H1 (cell line): ENCODE measurements around the gene DGKH. TPM values are rescaled to one million over a fixed set of nuclear protein-coding genes. Genes with fewer than 3 reads are reported as not detected.

Experiments
- CTCF ChIA-PET: fragments of 300-600 bp; sonication (Branson Sonifier 250); formaldehyde crosslinking; loops from one replicate; lab custom pipeline; 2021; ENCODE audit not compliant: partially characterized antibody; lab: Charles Lee
- POLR2A ChIA-PET: fragments of 300-600 bp; sonication (Branson Sonifier 250); formaldehyde crosslinking; loops from one replicate; lab custom pipeline; 2021; ENCODE audit warnings: inconsistent platforms; ENCODE audit not compliant: partially characterized antibody; lab: Charles Lee
- DNase-seq, 2 experiments: peaks; one replicate each; pipeline versions ENCODE4 v3.0.0 to v3.0.0-alpha.2; 2010 to 2022; ENCODE audit warnings: low spot score in 2 of 2, low read depth in 1 of 2, mixed read lengths in 1 of 2
- FAIRE-seq: peaks from 2 replicates; lab custom pipeline; 2011; peaks lifted over from hg19 to GRCh38; lab: Jason Lieb, UNC
- H2AFZ ChIP-seq: 2 replicates; pipeline ENCODE4 v1.8.1; 2012; ENCODE audit warnings: low read length, inconsistent platforms
- H2AK5ac ChIP-seq: 2 replicates; pipeline ENCODE4 v1.6.1; 2013; ENCODE audit warnings: low read depth, low read length
- H2BK120ac ChIP-seq: replicated peaks from 2 replicates; pipeline ENCODE3; 2013; ENCODE audit warnings: low read depth, low read length, inconsistent platforms
- H2BK12ac ChIP-seq: 2 replicates; pipeline ENCODE4 v1.6.1; 2013; ENCODE audit warnings: low read depth, low read length
- H2BK15ac ChIP-seq: 2 replicates; pipeline ENCODE4 v1.6.1; 2013; ENCODE audit warnings: low read length
- H2BK20ac ChIP-seq: 2 replicates; pipeline ENCODE4 v1.6.1; 2013; ENCODE audit warnings: low read length
- H2BK5ac ChIP-seq: 2 replicates; pipeline ENCODE4 v1.6.1; 2013; ENCODE audit warnings: low read depth, low read length
- H3K14ac ChIP-seq: 2 replicates; pipeline ENCODE4 v1.6.1; 2013; ENCODE audit warnings: inconsistent platforms; ENCODE audit not compliant: insufficient read length
- H3K18ac ChIP-seq: 2 replicates; pipeline ENCODE4 v1.6.1; 2013; ENCODE audit warnings: low read length; ENCODE audit errors: extremely low read depth
- H3K23ac ChIP-seq: 2 replicates; pipeline ENCODE4 v1.6.1; 2013; ENCODE audit warnings: inconsistent platforms; ENCODE audit not compliant: insufficient read length
- H3K23me2 ChIP-seq: 2 replicates; pipeline ENCODE4 v1.6.1; 2013; ENCODE audit warnings: low read depth, low read length
- H3K27ac ChIP-seq: 2 replicates; pipeline ENCODE4 v1.6.1; 2011; ENCODE audit warnings: low read depth, low read length, inconsistent platforms
- H3K27me3 ChIP-seq, 4 experiments: replicated peaks in 1 of 4; 1 replicate in 1 of 4; 2 replicates in 3 of 4; pipeline versions ENCODE4 v1.6.1 to v1.8.1; 2011 to 2013; ENCODE audit warnings: low read length in 3 of 4, mild to moderate bottlenecking in 3 of 4, inconsistent platforms in 2 of 4, mixed read lengths in 2 of 4, moderate library complexity in 1 of 4; ENCODE audit not compliant: control insufficient read depth in 3 of 4, insufficient read depth in 3 of 4; ENCODE audit errors: extremely low read depth in 1 of 4
- H3K36me3 ChIP-seq, 4 experiments: 2 replicates each; pipeline versions ENCODE4 v1.6.1 to v1.8.1; 2011 to 2013; ENCODE audit warnings: mild to moderate bottlenecking in 4 of 4, low read length in 3 of 4, moderate library complexity in 2 of 4, control low read depth in 1 of 4, inconsistent platforms in 1 of 4; ENCODE audit not compliant: insufficient read depth in 4 of 4, control insufficient read depth in 2 of 4
- H3K4ac ChIP-seq: replicated peaks from 2 replicates; pipeline ENCODE3; 2013; ENCODE audit warnings: low read length, low read depth, mixed read lengths, inconsistent platforms; ENCODE audit not compliant: insufficient read length
- H3K4me1 ChIP-seq, 4 experiments: replicated peaks in 1 of 4; 1 replicate in 1 of 4; 2 replicates in 3 of 4; pipeline versions ENCODE4 v1.6.1 to v1.8.1; 2011 to 2013; ENCODE audit warnings: low read length in 3 of 4, inconsistent platforms in 2 of 4, mixed read lengths in 1 of 4; ENCODE audit not compliant: insufficient read depth in 4 of 4, control insufficient read depth in 3 of 4
- H3K4me2 ChIP-seq, 2 experiments: 2 replicates each; pipeline versions ENCODE4 v1.6.1 to v1.8.1; 2011 to 2013; ENCODE audit warnings: low read depth in 2 of 2, low read length in 2 of 2, control low read depth in 1 of 2, inconsistent platforms in 1 of 2, mild to moderate bottlenecking in 1 of 2; ENCODE audit not compliant: insufficient read depth in 1 of 2
- H3K4me3 ChIP-seq, 4 experiments: fragments of 200-600, 300-600 bp in 1 of 4; sonication (generic), shearing (Covaris generic), sonication (Bioruptor Twin) in 1 of 4; 2 replicates each; pipeline versions ENCODE4 v1.5.1 to v1.8.1; 2011 to 2016; ENCODE audit warnings: low read length in 4 of 4, low read depth in 3 of 4, control low read depth in 2 of 4, inconsistent platforms in 2 of 4, mild to moderate bottlenecking in 2 of 4, mixed read lengths in 1 of 4, moderate library complexity in 1 of 4; ENCODE audit not compliant: insufficient read depth in 2 of 4; ENCODE audit errors: extremely low read depth in 1 of 4
- H3K56ac ChIP-seq: replicated peaks from 2 replicates; pipeline ENCODE3; 2013; ENCODE audit warnings: low read depth, mild to moderate bottlenecking, mixed read lengths, low read length, inconsistent platforms; ENCODE audit not compliant: insufficient read length
- H3K79me1 ChIP-seq: 2 replicates; pipeline ENCODE4 v1.6.1; 2013; ENCODE audit warnings: low read depth, low read length, control low read depth
- H3K79me2 ChIP-seq, 2 experiments: 2 replicates each; pipeline versions ENCODE4 v1.6.1 to v1.8.1; 2012 to 2013; ENCODE audit warnings: low read length in 2 of 2, mild to moderate bottlenecking in 2 of 2, inconsistent platforms in 1 of 2; ENCODE audit not compliant: insufficient read depth in 2 of 2, control insufficient read depth in 1 of 2
- H3K9ac ChIP-seq, 4 experiments: replicated peaks in 1 of 4; 1 replicate in 1 of 4; 2 replicates in 3 of 4; pipeline versions ENCODE4 v1.6.1 to v1.8.1; 2011 to 2013; ENCODE audit warnings: low read depth in 3 of 4, low read length in 3 of 4, control low read depth in 2 of 4, mild to moderate bottlenecking in 2 of 4, moderate library complexity in 2 of 4, inconsistent platforms in 1 of 4; ENCODE audit errors: extremely low read depth in 1 of 4
- H3K9me3 ChIP-seq, 2 experiments: 2 replicates each; pipeline versions ENCODE4 v1.6.1 to v1.8.1; 2012 to 2013; ENCODE audit warnings: mild to moderate bottlenecking in 2 of 2, moderate library complexity in 2 of 2, control low read depth in 1 of 2, inconsistent platforms in 1 of 2, low read depth in 1 of 2, low read length in 1 of 2, mixed read lengths in 1 of 2; ENCODE audit not compliant: insufficient read depth in 2 of 2
- H4K20me1 ChIP-seq, 2 experiments: replicated peaks in 1 of 2; 2 replicates each; pipeline versions ENCODE3 to v1.8.1; 2011 to 2013; ENCODE audit warnings: inconsistent platforms in 2 of 2, low read length in 2 of 2, mild to moderate bottlenecking in 1 of 2; ENCODE audit not compliant: insufficient read depth in 2 of 2, control insufficient read depth in 1 of 2
- H4K5ac ChIP-seq: 2 replicates; pipeline ENCODE4 v1.6.1; 2013; ENCODE audit warnings: low read length, low read depth, mixed read lengths, inconsistent platforms; ENCODE audit not compliant: insufficient read length
- H4K8ac ChIP-seq: 2 replicates; pipeline ENCODE4 v1.8.0; 2013; ENCODE audit warnings: mild to moderate bottlenecking, moderate library complexity, low read length, inconsistent platforms; ENCODE audit not compliant: insufficient read depth; ENCODE audit errors: extremely low read depth
- H4K91ac ChIP-seq: replicated peaks from 2 replicates; pipeline ENCODE3; 2013; ENCODE audit warnings: low read length, mixed read lengths, inconsistent platforms; ENCODE audit not compliant: insufficient read length
- CBX8 ChIP-seq: fragments of 300-800, 300-1000 bp; sonication (generic); IDR thresholded peaks from 2 replicates; pipeline ENCODE4 v1.7.1; 2016; ENCODE audit warnings: low read depth, low read length, borderline replicate concordance
- MAFK ChIP-seq: IDR thresholded peaks from 2 replicates; pipeline ENCODE4 v1.6.1; 2012; ENCODE audit warnings: low read depth, mild to moderate bottlenecking, improper control_type of control experiment, low read length
- POU5F1 ChIP-seq: IDR thresholded peaks from 2 replicates; pipeline ENCODE4 v1.6.1; 2011; ENCODE audit warnings: low read depth, mild to moderate bottlenecking, low read length, moderate library complexity
- SIX5 ChIP-seq: IDR thresholded peaks from 2 replicates; pipeline ENCODE4 v1.6.1; 2011; ENCODE audit warnings: mild to moderate bottlenecking, low read depth, low read length
- TCF12 ChIP-seq: IDR thresholded peaks from 2 replicates; pipeline ENCODE4 v1.6.1; 2011; ENCODE audit warnings: low read depth, mild to moderate bottlenecking, low read length
- USF2 ChIP-seq: IDR thresholded peaks from 2 replicates; pipeline ENCODE4 v1.6.1; 2011; ENCODE audit warnings: low read length, improper control_type of control experiment
- WGBS, 2 experiments: shearing (Covaris generic) in 1 of 2; methylation state at CpG; one replicate each; pipeline versions ENCODE4 v1.1.6 to v1.1.7; 2013 to 2015; ENCODE audit warnings: low lambda C conversion rate in 2 of 2, mixed read lengths in 2 of 2, inconsistent platforms in 1 of 2, low coverage in 1 of 2, missing lambda C conversion rate in 1 of 2; ENCODE audit not compliant: insufficient replicate concordance in 2 of 2, insufficient coverage in 1 of 2, insufficient read length in 1 of 2; ENCODE audit errors: extremely low coverage in 1 of 2, missing lambda C conversion rate in 1 of 2; 5-methylcytosine and 5-hydroxymethylcytosine counted together
- polyA plus RNA-seq, 7 experiments: library from polyadenylated mRNA; depleted of rRNA in 3 of 7; stranded (reverse) in 5 of 7; unstranded in 2 of 7; fragments of >200 nt in 5 of 7; fragments of 200-250 nt in 2 of 7; gene quantifications; 1 replicate in 5 of 7; 2 replicates in 1 of 7; 4 replicates in 1 of 7; pipeline versions ENCODE4 v1.2.1 to v1.2.3, GENCODE V29; 2011 to 2013; ENCODE audit warnings: missing spikeins in 2 of 7, mixed read lengths in 2 of 7
- total RNA-seq: library from RNA; stranded (reverse); fragmentation: NEBNext Ultra II Directional; extraction: Animal tissue kit (Norgen Biotek cat#: 25700); gene quantifications from 2 replicates; pipeline ENCODE4 v1.2.1, GENCODE V29; 2021

The DGKH gene
- total and polyA plus RNA-seq, 2 of the 8 experiments (the other 6 are each of a cell fraction or from before 2014, with no cell fraction given), result 2.1 to 7.9 TPM

DNA sequence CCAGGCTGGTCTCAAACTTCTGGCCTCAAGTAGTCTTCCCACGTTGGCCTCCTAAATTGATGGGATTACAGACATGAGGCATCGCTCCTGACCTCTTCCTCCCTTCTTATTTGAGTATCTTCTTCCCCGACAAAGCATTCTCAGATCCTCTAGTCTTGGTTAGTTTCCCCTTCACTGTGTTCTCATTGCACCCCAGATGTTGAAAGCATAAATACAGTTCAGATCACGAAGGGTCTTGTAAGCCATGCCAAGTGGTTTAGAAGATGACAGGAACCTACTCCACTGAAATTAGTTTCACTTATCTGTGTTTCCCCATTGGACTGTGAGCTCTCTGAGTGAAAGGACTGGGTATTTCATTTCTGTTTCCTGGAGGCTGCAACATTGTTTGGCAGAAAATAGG lies 100.7 kb downstream of the DGKH start:
- Histone ChIP-seq H3K4ac (no peak overlapping the region), H3K27ac (no peak overlapping the region), H3K18ac (no peak overlapping the region), H3K27me3 (no peaks in the 10 kb centered on the region), H3K79me1 (no peaks in the 10 kb centered on the region), H4K20me1 (no peaks in the 10 kb centered on the region), H3K23ac (no peak overlapping the region), H4K91ac (no peak overlapping the region), H3K9ac (no peak overlapping the region; a peak in 1 of 7 replicates), H3K4me3 (no peak overlapping the region), H4K8ac (no peak overlapping the region), H3K23me2 (no peaks in the 10 kb centered on the region), H3K56ac (no peak overlapping the region), H2BK120ac (no peak overlapping the region)
- no peak for FAIRE-seq
- CTCF ChIA-PET, result interaction anchor here (0.9 kb wide), 1 partner anchor 67 kb away, joined by 4 read pairs; no protein-coding TSS in a partner anchor
- POLR2A ChIA-PET, result interaction anchor here (1.2 kb wide), 1 partner anchor 11 kb away, joined by 3 read pairs; no protein-coding TSS in a partner anchor
- TF ChIP-seq USF2, result no peak
- TF ChIP-seq MAFK, result no peak
- no peak for TF ChIP-seq SIX5
- TF ChIP-seq CBX8, result no peak
- no peak for TF ChIP-seq TCF12
- TF ChIP-seq POU5F1, result no peak
- TF ChIP-seq, all 59 proteins: peak for 0
- H4K5ac ChIP-seq, result no peak overlapping the region
- 0 out of 7 replicates have a peak, but pooled peaks cover 0 to 2% (median 0%) of the 10 kb centered on the region in 4 experiments for H3K4me1 ChIP-seq
- DNase-seq, result no peak
- no peak overlapping the region for H2BK20ac ChIP-seq
- H2AFZ ChIP-seq, result no peak overlapping the region
- no peak overlapping the region for H3K14ac ChIP-seq
- no peak overlapping the region for H2BK5ac ChIP-seq
- 86% methylated on average over 4 of the region's 4 CpGs; no CpG with 5 or more reads in 1 of the 2 experiments for WGBS, 2 experiments
- H3K36me3 ChIP-seq, result no peaks in the 10 kb centered on the region
- no peaks in the 10 kb centered on the region for H3K9me3 ChIP-seq
- H2BK12ac ChIP-seq, result no peak overlapping the region
- H2BK15ac ChIP-seq, result no peak overlapping the region
- no peak overlapping the region for H2AK5ac ChIP-seq
- no peak overlapping the region for H3K4me2 ChIP-seq
- no peaks in the 10 kb centered on the region for H3K79me2 ChIP-seq
